SK-N-SH treated with all-trans-retinoic acid at 6 μM for 48 hours (cell line): Measurements from ENCODE around the gene TVP23A.
A peak's percentile ranks its signal among the peaks of the same experiment; 100 is the strongest.

ENCODE experiments used
- ATAC-seq: fragments of 200-7000 bp; cut with Tn5 transposase; 3 replicates; pipeline ENCODE4 v1.9.1; 2020; ENCODE audit warnings: mild to moderate bottlenecking, moderate library complexity
- BACH2 ChIP-seq: fragments of 250-450 bp; sonication (Bioruptor Pico); IDR thresholded peaks from 2 replicates; pipeline ENCODE4 v1.9.0; 2021; ENCODE audit warnings: mild to moderate bottlenecking, borderline replicate concordance
- CREB5 ChIP-seq: fragments of 250-450 bp; sonication (Bioruptor Pico); IDR thresholded peaks from 2 replicates; pipeline ENCODE4 v1.5.1; 2020; ENCODE audit warnings: low read depth, mild to moderate bottlenecking, moderate library complexity
- CSDC2 ChIP-seq: fragments of 250-450 bp; sonication (Bioruptor Pico); IDR thresholded peaks from 2 replicates; pipeline ENCODE4 v1.5.0; 2020; ENCODE audit warnings: mild to moderate bottlenecking, moderate library complexity
- CSRNP3 ChIP-seq: fragments of 250-450 bp; sonication (Bioruptor Pico); IDR thresholded peaks from 2 replicates; pipeline ENCODE4 v1.5.1; 2021; ENCODE audit warnings: mild to moderate bottlenecking, moderate library complexity
- ESRRG ChIP-seq: fragments of 250-450 bp; sonication (Bioruptor Pico); IDR thresholded peaks from 2 replicates; pipeline ENCODE4 v1.6.1; 2021; ENCODE audit warnings: mild to moderate bottlenecking
- GLIS3 ChIP-seq: fragments of 250-450 bp; sonication (Bioruptor Pico); IDR thresholded peaks from 2 replicates; pipeline ENCODE4 v1.5.0; 2020; ENCODE audit warnings: mild to moderate bottlenecking, moderate library complexity
- ISL1 ChIP-seq: fragments of 250-450 bp; sonication (Bioruptor Pico); IDR thresholded peaks from 2 replicates; pipeline ENCODE4 v2.1.2; 2022; ENCODE audit warnings: mild to moderate bottlenecking, moderate library complexity
- OSR1 ChIP-seq: fragments of 250-450 bp; sonication (Bioruptor Pico); IDR thresholded peaks from 2 replicates; pipeline ENCODE4 v1.8.0; 2022; ENCODE audit warnings: moderate library complexity, mild to moderate bottlenecking, inconsistent platforms
- PATZ1 ChIP-seq: fragments of 250-450 bp; sonication (Bioruptor Pico); IDR thresholded peaks from 2 replicates; pipeline ENCODE4 v1.8.0; 2020; ENCODE audit warnings: mild to moderate bottlenecking, moderate library complexity, borderline replicate concordance
- POU6F1 ChIP-seq: fragments of 250-450 bp; sonication (Bioruptor Pico); IDR thresholded peaks from 2 replicates; pipeline ENCODE4 v1.8.0; 2021; ENCODE audit warnings: low read depth, mild to moderate bottlenecking, moderate library complexity, borderline replicate concordance
- PPARA ChIP-seq: fragments of 250-450 bp; sonication (Bioruptor Pico); IDR thresholded peaks from 2 replicates; pipeline ENCODE4 v1.5.0; 2020; ENCODE audit warnings: mild to moderate bottlenecking, borderline replicate concordance
- RARB ChIP-seq: fragments of 250-450 bp; sonication (Bioruptor Pico); IDR thresholded peaks from 2 replicates; pipeline ENCODE4 v1.8.0; 2021; ENCODE audit warnings: mild to moderate bottlenecking, moderate library complexity
- SNAI2 ChIP-seq: fragments of 250-450 bp; sonication (Bioruptor Pico); IDR thresholded peaks from 2 replicates; pipeline ENCODE4 v1.5.0; 2020; ENCODE audit warnings: mild to moderate bottlenecking, moderate library complexity
- TCF4 ChIP-seq: fragments of 250-450 bp; sonication (Bioruptor Pico); IDR thresholded peaks from 2 replicates; pipeline ENCODE4 v1.8.0; 2021; ENCODE audit warnings: mild to moderate bottlenecking, moderate library complexity, borderline replicate concordance
- TOX ChIP-seq: fragments of 250-450 bp; sonication (Bioruptor Pico); IDR thresholded peaks from 2 replicates; pipeline ENCODE4 v1.8.0; 2021; ENCODE audit warnings: mild to moderate bottlenecking, moderate library complexity, borderline replicate concordance
- TSHZ2 ChIP-seq: fragments of 250-450 bp; sonication (Bioruptor Pico); IDR thresholded peaks from 2 replicates; pipeline ENCODE4 v1.5.0; 2020; ENCODE audit warnings: mild to moderate bottlenecking, moderate library complexity
- ZC3H10 ChIP-seq: fragments of 250-450 bp; sonication (Bioruptor Pico); IDR thresholded peaks from 2 replicates; pipeline ENCODE4 v1.5.1; 2021; ENCODE audit warnings: mild to moderate bottlenecking, moderate library complexity
- ZFP3 ChIP-seq: fragments of 250-450 bp; sonication (Bioruptor Pico); IDR thresholded peaks from 2 replicates; pipeline ENCODE4 v1.5.0; 2020; ENCODE audit warnings: mild to moderate bottlenecking, moderate library complexity
- ZFP30 ChIP-seq: fragments of 450-650 bp; formaldehyde crosslinking; IDR thresholded peaks from 2 replicates; pipeline ENCODE4 v1.5.0; 2022; ENCODE audit warnings: mild to moderate bottlenecking, moderate library complexity
- ZNF565 ChIP-seq: fragments of 450-650 bp; formaldehyde crosslinking; conservative IDR thresholded peaks from 2 replicates; pipeline ENCODE4 v1.5.0; 2020; ENCODE audit warnings: low read depth, mild to moderate bottlenecking, moderate library complexity
- ZNF70 ChIP-seq: fragments of 450-650 bp; formaldehyde crosslinking; IDR thresholded peaks from 2 replicates; pipeline ENCODE4 v1.5.0; 2020; ENCODE audit warnings: mild to moderate bottlenecking, moderate library complexity
- ZNF8 ChIP-seq: fragments of 450-650 bp; formaldehyde crosslinking; IDR thresholded peaks from 2 replicates; pipeline ENCODE4 v1.5.0; 2020; ENCODE audit warnings: mild to moderate bottlenecking, moderate library complexity

TVP23A gene

GRCh38 chr16:10761373-10761772 lies 57.2 kb downstream of the TVP23A start:
- ATAC-seq, result no peak
- TF ChIP-seq ZFP3 (CRISPR knock-in tag) (no peak), CSRNP3 (no peak)
- TF ChIP-seq, all 23 proteins: peak for 0

GRCh38 chr16:10760858-10761257 lies 57.7 kb downstream of the TVP23A start:
- TF ChIP-seq ZFP30 (CRISPR knock-in tag), result no peak
- no peak for TF ChIP-seq PATZ1

GRCh38 chr16:10756574-10756973 lies 62.0 kb downstream of the TVP23A start:
- no peak for ATAC-seq
- TF ChIP-seq TSHZ2, result no peak
- TF ChIP-seq ZC3H10 (CRISPR knock-in tag), result no peak
- TF ChIP-seq CSDC2 (CRISPR knock-in tag), result no peak
- no peak for TF ChIP-seq TCF4
- no peak for TF ChIP-seq OSR1 (CRISPR knock-in tag)
- no peak for TF ChIP-seq ISL1
- no peak for TF ChIP-seq POU6F1 (CRISPR knock-in tag)

More at GRCh38 chr16:10760858-10761257, 57.7 kb downstream of the TVP23A start:
- no peak for ATAC-seq

- ATAC-seq, result peak; percentile 71
- no peak for TF ChIP-seq TOX
- TF ChIP-seq RARB (CRISPR knock-in tag), result no peak
- no peak for TF ChIP-seq ZFP3 (CRISPR knock-in tag)
- no peak for TF ChIP-seq PPARA (CRISPR knock-in tag)
- no peak for TF ChIP-seq ZFP30 (CRISPR knock-in tag)
- TF ChIP-seq ZNF565 (CRISPR knock-in tag), result no peak
- no peak for TF ChIP-seq GLIS3 (CRISPR knock-in tag)
- TF ChIP-seq BACH2, result no peak
- no peak for TF ChIP-seq ZNF8 (CRISPR knock-in tag)
- no peak for TF ChIP-seq ISL1
- TF ChIP-seq ESRRG (CRISPR knock-in tag), result no peak
- no peak for TF ChIP-seq CSDC2 (CRISPR knock-in tag)
Measured at GRCh38 chr16:10754941-10755340, 63.7 kb downstream of the TVP23A start.

- ATAC-seq, result no peak
- no peak for TF ChIP-seq ISL1
- no peak for TF ChIP-seq TCF4
- TF ChIP-seq TSHZ2, result no peak
- no peak for TF ChIP-seq ZNF565 (CRISPR knock-in tag)
- no peak for TF ChIP-seq SNAI2 (CRISPR knock-in tag)
- no peak for TF ChIP-seq BACH2
- no peak for TF ChIP-seq POU6F1 (CRISPR knock-in tag)
- TF ChIP-seq ESRRG (CRISPR knock-in tag), result no peak
- no peak for TF ChIP-seq CREB5 (CRISPR knock-in tag)
- TF ChIP-seq ZNF70 (CRISPR knock-in tag), result no peak
- TF ChIP-seq RARB (CRISPR knock-in tag), result no peak
Measured at GRCh38 chr16:10753670-10754069, 64.9 kb downstream of the TVP23A start.
